ENCODE measurements around the gene TMTC1.

TMTC1 gene

GRCh38 chr12:29610473-29611170 is 173.1 kb downstream of the TMTC1 start:
- no peak for DNase-seq

GRCh38 chr12:29609431-29610215 is 174.1 kb downstream of the TMTC1 start:
- DNase-seq: no peak

- no peak for DNase-seq
Measured at GRCh38 chr12:29608581-29608980, 175.2 kb downstream of the TMTC1 start.

GRCh38 chr12:29599381-29599780 is 184.4 kb downstream of the TMTC1 start:
- no peak for DNase-seq

- DNase-seq: no peak
Measured at GRCh38 chr12:29595071-29595755, 188.5 kb downstream of the TMTC1 start.

GRCh38 chr12:29593001-29593400 is 190.7 kb downstream of the TMTC1 start:
- no peak for DNase-seq

GRCh38 chr12:29591140-29592020 is 192.4 kb downstream of the TMTC1 start:
- no peak for DNase-seq

- DNase-seq: no peak
Measured at GRCh38 chr12:29589851-29590250, 193.9 kb downstream of the TMTC1 start.

GRCh38 chr12:29589286-29589820 is 194.4 kb downstream of the TMTC1 start:
- DNase-seq: no peak

- no peak for DNase-seq
Measured at GRCh38 chr12:29582677-29583272, 201.0 kb downstream of the TMTC1 start.

- no peak for DNase-seq
Measured at GRCh38 chr12:29582146-29582545, 201.6 kb downstream of the TMTC1 start.

GRCh38 chr12:29581631-29582030 is 202.1 kb downstream of the TMTC1 start:
- DNase-seq: no peak

GRCh38 chr12:29580971-29581370 is 202.8 kb downstream of the TMTC1 start:
- no peak for DNase-seq

- no peak for DNase-seq
Measured at GRCh38 chr12:29578731-29579130, 205.0 kb downstream of the TMTC1 start.

- DNase-seq: no peak
Measured at GRCh38 chr12:29578070-29578469, 205.7 kb downstream of the TMTC1 start.

GRCh38 chr12:29574500-29574899 is 209.2 kb downstream of the TMTC1 start:
- no peak for DNase-seq

- no peak for DNase-seq
Measured at GRCh38 chr12:29572938-29573337, 210.8 kb downstream of the TMTC1 start.

GRCh38 chr12:29572464-29572863 is 211.3 kb downstream of the TMTC1 start:
- no peak for DNase-seq

- no peak for DNase-seq
Measured at GRCh38 chr12:29569132-29569757, 214.5 kb downstream of the TMTC1 start.

GRCh38 chr12:29566441-29566840 is 217.3 kb downstream of the TMTC1 start:
- no peak for DNase-seq

GRCh38 chr12:29565727-29566126 is 218.0 kb downstream of the TMTC1 start:
- no peak for DNase-seq

GRCh38 chr12:29564925-29565324 is 218.8 kb downstream of the TMTC1 start:
- DNase-seq: no peak
